Neutrophil (primary cell): ENCODE measurements around the gene SND1.
A peak's percentile ranks its signal among the peaks of the same experiment; 100 is the strongest.

ENCODE experiments used
- H3K27ac ChIP-seq: fragments of 200-600 bp; sonication (generic); 2 replicates; pipeline ENCODE4 v1.5.1; 2016; ENCODE audit warnings: mild to moderate bottlenecking, moderate library complexity
- H3K27me3 ChIP-seq: fragments of 200-600 bp; sonication (generic); 2 replicates; pipeline ENCODE4 v1.6.0; 2016; ENCODE audit warnings: mild to moderate bottlenecking
- H3K36me3 ChIP-seq: fragments of 200-600 bp; sonication (generic); 2 replicates; pipeline ENCODE4 v1.5.1; 2017
- H3K4me1 ChIP-seq, 2 experiments: fragments of 200-600 bp in 1 of 2; sonication (generic) in 1 of 2; 1 replicate in 1 of 2; 2 replicates in 1 of 2; pipeline versions ENCODE4 v1.5.1 to v1.6.1; 2013 to 2016; ENCODE audit warnings: low read depth in 1 of 2, low read length in 1 of 2, mild to moderate bottlenecking in 1 of 2, moderate library complexity in 1 of 2; ENCODE audit not compliant: control insufficient read depth in 1 of 2, insufficient read depth in 1 of 2
- H3K4me3 ChIP-seq, 2 experiments: fragments of 200-600 bp in 1 of 2; sonication (generic) in 1 of 2; 1 replicate in 1 of 2; 2 replicates in 1 of 2; pipeline ENCODE4 v1.5.1; 2013 to 2016; ENCODE audit warnings: low read depth in 1 of 2, low read length in 1 of 2, mild to moderate bottlenecking in 1 of 2, moderate library complexity in 1 of 2
- H3K9me3 ChIP-seq: fragments of 200-600 bp; sonication (generic); 2 replicates; pipeline ENCODE4 v1.5.1; 2016
- CTCF ChIP-seq: fragments of 200-600 bp; sonication (generic); IDR thresholded peaks from 2 replicates; pipeline ENCODE4 v1.5.1; 2016; ENCODE audit warnings: antibody characterized with exemption

Gene SND1

DNA sequence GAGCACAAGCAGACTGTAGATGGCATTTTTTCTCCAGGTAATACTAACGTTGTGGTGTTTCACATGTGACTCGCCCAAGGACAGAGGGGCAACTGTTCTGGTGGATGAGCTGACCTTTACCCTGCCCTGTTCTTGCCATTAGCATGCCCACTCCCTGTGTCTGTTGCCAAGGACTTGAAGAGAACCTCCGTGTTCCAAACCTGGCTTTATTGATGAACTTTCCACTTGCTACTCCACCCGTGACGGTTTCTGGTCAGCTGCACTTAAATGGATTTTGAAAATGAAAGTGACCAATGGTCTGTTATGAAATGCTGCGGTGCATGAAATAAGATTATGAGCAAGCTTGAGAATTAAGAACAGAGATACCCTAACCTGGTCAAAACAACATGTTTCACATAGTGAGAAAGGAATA, 348.9 kb downstream of the SND1 start:
- H3K36me3 ChIP-seq = peaks cover 42% of the 10 kb centered on the region
- peak overlapping the region; percentile 9 to 42 for H3K4me3 ChIP-seq
- no peak for TF ChIP-seq CTCF

DNA sequence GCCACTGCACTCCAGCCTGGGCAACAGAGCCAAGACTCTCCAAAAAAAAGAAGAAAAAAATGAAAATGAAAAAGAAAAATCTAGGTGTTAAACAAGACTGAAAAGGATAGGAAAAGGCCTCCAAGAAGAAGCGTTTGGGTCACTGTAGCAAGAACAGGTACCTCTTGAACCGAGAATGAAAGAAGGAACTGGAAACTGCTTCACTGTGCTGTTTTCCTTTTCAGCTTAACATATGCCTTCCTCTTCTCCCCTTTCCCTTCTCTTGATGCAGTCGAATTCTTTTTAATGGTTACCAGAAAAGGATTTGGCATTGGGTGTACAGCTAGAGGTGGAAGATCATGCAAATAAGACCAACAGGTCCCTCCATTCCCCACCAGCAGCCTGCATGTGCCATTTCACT, 351.2 kb downstream of the SND1 start:
- Histone ChIP-seq H3K27me3 (no peaks in the 10 kb centered on the region), H3K4me3 (peak overlapping the region in 1 of 2 experiments; percentile 42), H3K36me3 (peaks cover 50% of the 10 kb centered on the region), H3K4me1 (peaks cover 56 to 74% of the 10 kb centered on the region in 2 experiments), H3K27ac (peak overlapping the region; percentile 92), H3K9me3 (no peaks in the 10 kb centered on the region)
- no peak for TF ChIP-seq CTCF

More for the DNA sequence above, 348.9 kb downstream of the SND1 start:
- Histone ChIP-seq H3K27ac (peak overlapping the region; percentile 92), H3K27me3 (no peaks in the 10 kb centered on the region), H3K9me3 (no peaks in the 10 kb centered on the region), H3K4me1 (peaks cover 56 to 77% of the 10 kb centered on the region in 2 experiments)

- Histone ChIP-seq H3K36me3 (peaks cover 50% of the 10 kb centered on the region), H3K9me3 (no peaks in the 10 kb centered on the region), H3K27me3 (no peaks in the 10 kb centered on the region), H3K27ac (peak overlapping the region; percentile 92), H3K4me3 (peak overlapping the region in 1 of 2 experiments; percentile 42), H3K4me1 (peaks cover 51 to 68% of the 10 kb centered on the region in 2 experiments)
- no peak for TF ChIP-seq CTCF
These were observed 351.8 kb downstream of the SND1 start for GRCh38 chr7:128003787-128004186.

DNA sequence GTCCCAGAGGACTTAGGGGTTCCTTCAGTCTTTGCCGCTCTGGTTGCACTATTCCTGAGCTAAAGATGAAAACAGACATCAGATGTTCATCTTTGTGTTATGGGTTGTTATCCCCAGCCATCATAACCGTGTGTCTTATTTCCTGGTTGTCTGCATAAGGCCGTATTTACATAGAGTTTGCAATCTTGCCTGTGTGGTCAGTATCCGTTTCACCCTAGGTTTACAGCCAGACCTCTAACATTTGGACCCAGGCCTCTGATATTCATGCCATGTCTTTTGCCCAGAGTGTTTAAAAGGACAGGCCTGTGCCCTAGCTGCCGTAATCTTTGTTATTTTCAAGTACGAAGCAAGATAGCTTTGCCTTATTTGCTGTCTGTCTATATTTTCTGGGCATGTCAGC, 352.6 kb downstream of the SND1 start:
- H3K4me1 ChIP-seq = peaks cover 43 to 60% of the 10 kb centered on the region in 2 experiments
- peaks cover 56% of the 10 kb centered on the region for H3K36me3 ChIP-seq
- no peak for TF ChIP-seq CTCF
- H3K9me3 ChIP-seq = no peaks in the 10 kb centered on the region
- H3K27me3 ChIP-seq = no peaks in the 10 kb centered on the region
- peak overlapping the region; percentile 92 for H3K27ac ChIP-seq
- H3K4me3 ChIP-seq = no peak overlapping the region

DNA sequence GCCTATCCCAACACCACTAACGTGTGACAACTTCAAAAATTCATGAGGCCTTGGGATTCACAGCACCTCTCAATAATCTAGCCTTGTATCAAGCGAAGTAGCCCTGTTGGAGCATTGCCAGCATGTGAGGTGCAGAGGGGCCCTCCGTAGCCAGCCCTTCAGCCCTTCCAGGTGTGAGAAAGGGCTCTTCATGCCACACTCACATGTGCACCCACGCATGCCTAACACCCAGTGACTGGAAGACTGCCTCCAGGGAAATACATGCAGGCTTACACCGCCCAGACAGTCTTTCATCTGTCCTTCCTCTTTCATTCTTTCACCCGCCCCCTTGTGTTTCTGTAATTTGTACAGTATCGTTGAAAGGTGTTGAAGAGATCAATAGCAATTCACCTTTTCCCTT, 353.1 kb downstream of the SND1 start:
- Histone ChIP-seq H3K27ac (peak overlapping the region; percentile 92), H3K27me3 (no peaks in the 10 kb centered on the region), H3K9me3 (no peaks in the 10 kb centered on the region), H3K4me1 (peaks cover 38 to 55% of the 10 kb centered on the region in 2 experiments), H3K4me3 (no peak overlapping the region), H3K36me3 (peaks cover 61% of the 10 kb centered on the region)
- no peak for TF ChIP-seq CTCF

DNA sequence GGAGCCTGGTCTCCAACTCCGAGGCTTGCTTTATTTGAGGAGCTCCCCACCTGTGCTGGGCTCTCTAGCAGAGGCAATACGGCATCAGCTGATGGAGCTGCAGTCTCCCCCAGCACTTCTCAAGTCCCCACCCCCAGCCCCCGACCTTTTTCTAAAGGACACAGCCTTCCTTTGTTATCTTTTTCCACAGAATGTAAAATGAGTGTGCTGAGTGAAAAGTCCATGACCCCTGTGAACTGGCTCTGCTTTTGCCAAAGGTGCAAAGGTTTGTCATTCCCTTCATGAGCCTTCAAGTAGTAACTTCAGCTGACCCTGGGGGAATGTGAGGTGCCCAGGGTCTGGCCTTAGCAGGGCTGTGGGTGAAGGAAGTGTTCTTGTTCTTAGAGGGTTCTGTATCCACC, 353.8 kb downstream of the SND1 start:
- peaks cover 32 to 48% of the 10 kb centered on the region in 2 experiments for H3K4me1 ChIP-seq
- no peak overlapping the region for H3K4me3 ChIP-seq
- H3K27ac ChIP-seq = peak overlapping the region; percentile 92
- no peaks in the 10 kb centered on the region for H3K27me3 ChIP-seq
- peaks cover 64% of the 10 kb centered on the region for H3K36me3 ChIP-seq
- H3K9me3 ChIP-seq = no peaks in the 10 kb centered on the region
- TF ChIP-seq CTCF = no peak
